ENCODE results near the gene AP1AR. TPM values are rescaled to one million over a fixed set of nuclear protein-coding genes. Genes with fewer than 3 reads are reported as not detected.

AP1AR gene
- total and polyA plus RNA-seq, 2 of the 8 experiments (the other 6 are each of a cell fraction or from before 2014, with no cell fraction given): 5.3 to 27.7 TPM

- Histone ChIP-seq H3K27ac (ENCODE audit: low read depth, low read length) (no peak overlapping the region), H2BK5ac (ENCODE audit: low read depth, low read length) (no peak overlapping the region), H3K4ac (replicated peaks; ENCODE audit: insufficient read length, low read depth, low read length) (no peak overlapping the region), H3K23ac (ENCODE audit: insufficient read length) (no peak overlapping the region), H4K20me1 (replicated peaks in 1 of 2; ENCODE audit: control insufficient read depth in 1 of 2, insufficient read depth in 2 of 2, low read length in 2 of 2) (no peaks in the 10 kb centered on the region), H2BK15ac (ENCODE audit: low read length) (no peak overlapping the region), H2AK5ac (ENCODE audit: low read depth, low read length) (no peak overlapping the region), H3K4me3 (ENCODE audit: extremely low read depth in 1 of 4, insufficient read depth in 2 of 4, low read depth in 3 of 4, low read length in 4 of 4) (no peak overlapping the region), H3K4me2 (ENCODE audit: insufficient read depth in 1 of 2, low read depth in 2 of 2, low read length in 2 of 2) (no peak overlapping the region), H3K4me1 (replicated peaks in 1 of 4; ENCODE audit: control insufficient read depth in 3 of 4, insufficient read depth in 4 of 4, low read length in 3 of 4) (no peaks in the 10 kb centered on the region), H3K79me2 (ENCODE audit: control insufficient read depth in 1 of 2, insufficient read depth in 2 of 2, low read length in 2 of 2) (no peaks in the 10 kb centered on the region), H4K91ac (replicated peaks; ENCODE audit: insufficient read length, low read length) (no peak overlapping the region), H3K9me3 (ENCODE audit: insufficient read depth in 2 of 2, low read depth in 1 of 2, low read length in 1 of 2) (no peaks in the 10 kb centered on the region), H3K18ac (ENCODE audit: extremely low read depth, low read length) (no peak overlapping the region), H3K56ac (replicated peaks; ENCODE audit: insufficient read length, low read depth, low read length) (no peak overlapping the region), H4K8ac (ENCODE audit: extremely low read depth, insufficient read depth, low read length) (no peak overlapping the region), H4K5ac (ENCODE audit: insufficient read length, low read depth, low read length) (no peak overlapping the region), H3K14ac (ENCODE audit: insufficient read length) (no peak overlapping the region), H2BK12ac (ENCODE audit: low read depth, low read length) (no peak overlapping the region), H2BK120ac (replicated peaks; ENCODE audit: low read depth, low read length) (no peak overlapping the region), H3K9ac (replicated peaks in 1 of 4; ENCODE audit: extremely low read depth in 1 of 4, low read depth in 3 of 4, low read length in 3 of 4) (no peak overlapping the region; a peak in 1 of 7 replicates), H3K27me3 (replicated peaks in 1 of 4; ENCODE audit: control insufficient read depth in 3 of 4, extremely low read depth in 1 of 4, insufficient read depth in 3 of 4, low read length in 3 of 4) (no peaks in the 10 kb centered on the region), H2BK20ac (ENCODE audit: low read length) (no peak overlapping the region), H3K36me3 (ENCODE audit: control insufficient read depth in 2 of 4, insufficient read depth in 4 of 4, low read length in 3 of 4) (no peaks in the 10 kb centered on the region), H3K23me2 (ENCODE audit: low read depth, low read length) (no peaks in the 10 kb centered on the region), H3K79me1 (ENCODE audit: low read depth, low read length) (no peaks in the 10 kb centered on the region), H2AFZ (ENCODE audit: low read length) (no peak overlapping the region)
- no peak for FAIRE-seq
- 92% methylated on average over 8 of the region's 8 CpGs; no CpG with 5 or more reads in 1 of the 2 experiments for WGBS, 2 experiments (ENCODE audit: extremely low coverage in 1 of 2, insufficient coverage in 1 of 2, insufficient read length in 1 of 2, insufficient replicate concordance in 2 of 2, low coverage in 1 of 2, low lambda C conversion rate in 2 of 2, missing lambda C conversion rate in 1 of 2)
- no peak for DNase-seq (ENCODE audit: low read depth in 1 of 2, low spot score in 2 of 2)
- TF ChIP-seq KDM1A (IDR thresholded peaks at IDR 0.05; ENCODE audit: borderline replicate concordance, low read length): no peak
- no peak for TF ChIP-seq FOSL1 (IDR thresholded peaks at IDR 0.05; ENCODE audit: insufficient read depth, low read depth, low read length)
- TF ChIP-seq POLR2AphosphoS5 (IDR thresholded peaks at IDR 0.05; ENCODE audit: low read depth, low read length): no peak
- no peak for TF ChIP-seq SUZ12 (IDR thresholded peaks at IDR 0.05; ENCODE audit: low read length)
- no peak for TF ChIP-seq ATF2 (IDR thresholded peaks at IDR 0.05; ENCODE audit: low read length)
- ChIA-PET CTCF (ENCODE audit: partially characterized antibody) (interaction anchor here (1.0 to 2.0 kb wide), 6 partner anchors 10 to 91 kb away, joined by 3 to 7 read pairs (median 4); no protein-coding TSS in a partner anchor), POLR2A (ENCODE audit: partially characterized antibody) (no interaction called here)
Observed at GRCh38 chr4:112190684-112191083, 40.9 kb upstream of the AP1AR start.
